CD4-positive, alpha-beta T cell treated with Interleukin-10 for 1 hour (primary cell): ENCODE data around the gene PI4KA.

Experiments used
- DNase-seq: peaks from one replicate; pipeline ENCODE4 v3.0.0-alpha.2; 2020

The PI4KA gene

GRCh38 chr22:20792221-20792965, 66.2 kb downstream of the PI4KA start:
- DNase-seq = no peak

- DNase-seq = no peak
Observed at GRCh38 chr22:20788627-20789344, 69.8 kb downstream of the PI4KA start.

DNA sequence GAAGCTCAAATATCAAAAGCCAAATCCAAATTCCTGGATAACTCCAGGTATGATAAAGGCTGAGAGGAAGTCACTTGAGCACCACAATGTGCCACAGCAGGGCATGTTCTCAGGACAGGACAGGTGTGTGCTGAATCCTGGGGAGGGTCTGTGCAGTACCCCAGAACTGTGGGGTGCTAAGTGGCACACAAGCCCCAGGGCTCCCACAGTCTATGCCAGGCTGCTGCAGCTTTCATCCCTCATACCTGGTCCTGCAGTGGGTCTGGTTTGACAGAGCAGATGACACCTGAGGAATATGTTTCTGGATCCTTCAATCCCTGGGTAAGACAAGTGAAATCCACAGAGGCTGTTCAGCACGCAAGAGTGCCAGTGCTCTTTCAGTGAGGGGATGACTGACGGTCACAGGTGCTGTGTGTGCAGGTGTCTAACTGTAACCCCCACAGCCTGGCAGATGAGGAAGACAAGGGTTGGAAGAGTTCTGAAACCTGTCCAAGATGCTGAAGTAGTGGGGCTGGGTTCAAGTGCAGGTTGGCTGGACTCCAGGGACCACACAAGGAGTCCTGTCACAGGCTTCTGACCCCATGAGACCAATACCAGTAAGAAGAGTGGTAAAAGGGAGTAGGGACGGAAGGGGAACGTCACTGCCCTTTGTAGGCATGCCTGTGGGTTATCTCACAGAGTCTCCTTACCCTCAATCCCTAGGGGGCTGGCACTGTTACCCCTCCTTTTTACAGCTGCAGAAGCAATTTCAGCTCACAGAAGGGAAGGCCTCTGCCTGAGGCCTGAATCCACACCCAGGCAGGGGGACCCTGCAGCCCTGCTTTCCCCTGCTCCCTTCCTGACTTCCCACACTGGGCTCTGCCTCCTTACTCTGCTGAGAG, 70.6 kb downstream of the PI4KA start:
- DNase-seq = no peak

DNA sequence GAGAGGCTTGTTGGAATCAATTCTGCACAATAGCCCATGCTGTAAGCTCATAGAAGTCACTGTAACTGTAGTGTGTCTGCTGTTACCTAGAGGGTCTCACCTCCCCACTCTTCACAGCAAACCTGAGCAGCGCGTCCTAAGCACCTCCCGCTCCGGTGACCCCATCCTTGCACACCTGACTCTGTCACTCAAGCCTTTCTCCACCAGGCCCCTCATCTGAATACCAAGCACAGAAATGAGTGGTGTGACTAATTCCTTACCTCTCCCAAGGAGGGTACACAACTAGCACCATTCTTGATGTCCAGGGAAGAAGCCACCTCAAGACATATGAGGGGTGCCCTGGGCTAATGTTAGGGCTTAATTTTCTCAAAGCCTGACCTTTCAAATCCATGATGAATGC, 71.4 kb downstream of the PI4KA start:
- DNase-seq = no peak

DNA sequence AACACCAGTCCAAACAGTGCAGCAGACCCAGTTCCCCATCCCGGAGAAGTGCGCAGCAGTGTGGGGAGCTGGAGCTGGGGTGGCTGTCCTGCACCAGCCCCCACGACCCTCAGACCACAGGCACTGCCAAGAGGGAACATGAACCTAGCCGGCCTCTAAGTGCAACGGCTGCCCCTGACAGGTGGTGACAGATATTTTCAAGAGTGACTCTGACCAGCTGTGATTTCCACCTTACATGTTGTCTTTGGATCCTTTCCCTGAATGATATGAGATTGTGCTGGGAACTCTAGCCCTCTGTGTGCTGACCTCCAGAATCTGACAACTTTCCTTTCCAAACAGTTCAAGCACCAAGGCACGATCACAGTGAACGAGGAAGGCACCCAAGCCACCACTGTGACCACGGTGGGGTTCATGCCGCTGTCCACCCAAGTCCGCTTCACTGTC, 72.1 kb downstream of the PI4KA start:
- DNase-seq = no peak

GRCh38 chr22:20786048-20786447, 72.6 kb downstream of the PI4KA start:
- no peak for DNase-seq

DNA sequence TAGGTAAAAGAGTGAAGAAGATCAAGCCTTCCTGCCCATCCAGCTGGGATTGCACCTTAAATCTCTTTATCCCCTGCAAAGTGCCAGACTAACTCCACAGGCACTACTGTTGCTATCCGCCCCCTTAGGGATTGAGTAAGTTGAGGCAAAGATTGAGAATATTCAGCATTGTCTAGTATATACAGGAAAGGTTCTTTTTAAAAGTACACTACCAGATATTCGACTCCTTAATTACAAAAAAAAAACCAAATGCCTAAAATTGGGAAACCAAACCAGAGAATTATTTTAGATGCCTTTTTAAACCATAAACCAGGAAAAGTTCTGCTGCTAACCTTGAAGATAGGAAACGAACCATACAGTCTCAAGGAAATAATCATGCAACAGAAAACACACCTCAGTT, 73.2 kb downstream of the PI4KA start:
- DNase-seq = no peak

DNA sequence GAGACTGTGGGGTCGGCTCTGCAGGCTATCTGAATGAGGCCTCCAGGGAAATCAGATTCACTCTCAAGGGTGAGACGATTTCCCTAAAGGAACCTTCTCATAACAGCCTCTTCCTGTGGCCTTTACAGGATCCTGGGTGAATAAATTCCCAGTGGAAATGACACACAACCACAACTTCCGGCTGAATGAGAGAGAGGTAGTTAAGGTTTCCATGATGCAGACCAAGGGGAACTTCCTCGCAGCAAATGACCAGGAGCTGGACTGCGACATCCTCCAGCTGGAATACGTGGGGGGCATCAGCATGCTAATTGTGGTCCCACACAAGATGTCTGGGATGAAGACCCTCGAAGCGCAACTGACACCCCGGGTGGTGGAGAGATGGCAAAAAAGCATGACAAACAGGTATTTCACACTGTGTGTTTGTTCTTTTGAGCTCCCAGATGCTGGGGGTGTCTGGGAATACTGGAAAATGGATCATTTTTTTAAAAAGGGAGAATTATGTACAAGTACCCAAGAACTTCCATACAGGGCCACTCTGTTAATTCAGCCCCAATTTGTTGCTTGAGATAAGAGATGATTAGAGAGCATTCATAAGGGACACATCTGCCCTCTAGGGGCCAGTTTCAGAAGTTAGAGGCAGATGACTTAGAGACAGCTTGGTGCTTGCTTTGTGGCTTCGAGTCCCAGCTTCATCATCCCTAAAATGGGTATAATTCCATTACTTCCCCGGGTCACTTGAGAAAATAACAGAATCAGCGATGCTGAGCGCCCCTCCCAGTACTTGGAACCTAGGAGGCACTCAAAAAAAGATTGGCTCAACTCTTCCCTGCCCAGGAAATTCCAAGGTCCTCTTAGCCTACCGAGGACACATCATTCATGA, 74.5 kb downstream of the PI4KA start:
- peak; percentile 62 for DNase-seq

- no peak for DNase-seq
Observed at GRCh38 chr22:20783300-20783673, 75.3 kb downstream of the PI4KA start.

- DNase-seq = no peak
Observed at GRCh38 chr22:20782596-20783299, 75.9 kb downstream of the PI4KA start.

- no peak for DNase-seq
Observed at GRCh38 chr22:20782083-20782482, 76.5 kb downstream of the PI4KA start.

DNA sequence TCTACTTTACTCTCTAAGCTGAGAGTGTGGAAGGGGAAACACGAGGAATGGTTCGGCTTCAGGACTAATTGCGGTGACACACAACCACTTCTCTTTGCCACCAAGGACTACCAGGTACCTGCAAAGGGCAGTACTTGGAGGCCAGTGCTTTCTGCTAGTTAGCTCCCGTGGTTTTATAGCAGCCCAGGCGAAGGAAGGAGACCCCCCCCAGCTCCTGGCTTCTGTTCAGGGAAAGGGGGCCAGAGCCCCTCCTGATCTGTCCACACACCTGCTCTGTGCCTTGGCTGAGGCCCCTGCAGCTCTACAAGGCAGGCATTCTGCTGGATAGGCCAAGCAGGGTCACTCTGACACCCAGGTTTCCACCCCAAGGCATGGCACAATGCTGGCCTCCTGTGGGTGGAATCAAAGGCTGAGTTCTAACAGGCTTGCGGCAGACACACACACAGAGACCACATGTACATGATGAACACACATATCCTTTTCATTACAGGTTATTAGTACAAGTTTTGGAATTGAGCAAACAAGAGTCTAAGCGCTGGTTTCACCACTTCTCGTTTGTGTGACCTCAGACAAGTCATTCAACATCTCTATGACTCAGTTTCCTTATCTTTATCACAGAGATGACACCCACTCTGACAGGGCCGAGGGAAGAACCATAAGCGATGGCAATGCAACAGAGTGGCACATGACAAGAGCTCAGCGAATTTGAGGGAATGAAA, 77.2 kb downstream of the PI4KA start:
- no peak for DNase-seq

GRCh38 chr22:20779818-20780158, 78.8 kb downstream of the PI4KA start:
- no peak for DNase-seq

DNA sequence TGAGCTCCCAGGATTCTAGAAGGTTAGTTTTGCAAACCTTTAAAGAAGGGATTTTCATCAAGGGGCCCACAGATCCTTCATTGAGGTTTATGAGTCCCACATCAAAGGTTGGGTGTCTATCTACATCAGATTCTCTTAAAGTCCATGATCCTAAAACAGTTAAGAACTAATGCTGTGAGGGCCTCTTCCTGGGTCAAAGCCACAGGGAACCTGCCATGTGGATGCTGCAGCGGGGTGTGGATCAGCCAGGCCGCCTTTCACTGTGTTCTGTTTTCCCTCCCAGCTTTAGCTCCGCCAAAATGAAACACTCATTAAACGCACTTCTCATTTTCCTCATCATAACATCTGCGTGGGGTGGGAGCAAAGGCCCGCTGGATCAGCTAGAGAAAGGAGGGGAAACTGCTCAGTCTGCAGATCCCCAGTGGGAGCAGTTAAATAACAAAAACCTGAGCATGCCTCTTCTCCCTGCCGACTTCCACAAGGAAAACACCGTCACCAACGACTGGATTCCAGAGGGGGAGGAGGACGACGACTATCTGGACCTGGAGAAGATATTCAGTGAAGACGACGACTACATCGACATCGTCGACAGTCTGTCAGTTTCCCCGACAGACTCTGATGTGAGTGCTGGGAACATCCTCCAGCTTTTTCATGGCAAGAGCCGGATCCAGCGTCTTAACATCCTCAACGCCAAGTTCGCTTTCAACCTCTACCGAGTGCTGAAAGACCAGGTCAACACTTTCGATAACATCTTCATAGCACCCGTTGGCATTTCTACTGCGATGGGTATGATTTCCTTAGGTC, 79.4 kb downstream of the PI4KA start:
- no peak for DNase-seq

DNA sequence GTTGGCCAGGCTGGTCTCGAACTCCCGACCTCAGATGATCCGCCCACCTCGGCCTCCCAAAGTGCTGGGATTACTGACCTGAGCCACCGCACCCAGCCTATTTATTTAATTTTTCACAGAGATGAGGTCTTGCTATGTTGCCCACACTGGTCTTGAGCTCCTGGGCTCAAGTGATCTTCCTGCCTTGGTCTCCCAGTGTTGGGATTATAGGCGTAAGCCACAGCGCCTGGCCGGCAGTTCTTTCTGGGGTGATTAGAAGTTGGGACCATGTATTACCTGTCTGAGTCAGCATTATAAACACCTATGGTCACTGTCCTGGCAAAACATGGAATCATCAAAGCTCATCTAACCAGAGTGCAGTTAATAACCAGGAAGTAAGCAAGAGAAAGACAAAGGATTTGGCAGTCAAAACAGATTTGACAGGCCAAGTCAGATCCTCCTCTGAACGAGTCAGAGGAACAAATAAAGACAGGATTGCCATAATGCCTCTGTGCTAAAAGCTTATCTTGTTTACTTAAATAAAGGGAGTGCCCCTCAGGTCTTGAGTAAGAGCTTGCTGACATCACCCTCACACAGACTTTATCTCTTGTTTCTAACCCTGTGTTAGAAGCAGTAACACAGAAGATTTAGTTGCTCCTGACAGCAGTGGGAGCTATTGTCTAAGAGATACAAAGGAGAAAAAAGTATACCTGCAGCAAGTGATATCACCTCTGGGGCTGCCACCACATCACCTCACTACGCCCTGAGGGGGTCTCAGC, 81.0 kb downstream of the PI4KA start:
- DNase-seq = no peak

- no peak for DNase-seq
Observed at GRCh38 chr22:20776624-20777405, 81.8 kb downstream of the PI4KA start.

- no peak for DNase-seq
Observed at GRCh38 chr22:20775342-20775895, 83.2 kb downstream of the PI4KA start.

DNA sequence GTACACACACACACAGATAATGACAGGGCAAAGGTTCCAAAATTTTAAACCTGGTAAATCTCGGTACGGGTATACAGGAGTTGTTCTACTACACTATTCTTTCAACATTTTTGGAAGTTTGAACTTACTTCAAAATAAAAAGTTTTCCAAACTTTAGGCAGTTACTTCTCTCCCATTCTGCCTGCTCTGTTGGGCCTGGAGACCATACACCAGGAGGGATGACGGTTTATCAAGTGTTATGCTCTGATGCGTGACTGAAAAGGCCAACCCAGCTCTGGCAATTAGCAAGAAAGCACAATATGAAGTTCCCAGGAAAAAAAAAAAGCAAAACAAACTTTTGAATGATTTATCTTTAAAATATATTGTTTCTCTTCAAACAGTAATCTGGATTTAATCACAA, 83.7 kb downstream of the PI4KA start:
- no peak for DNase-seq
